ENCODE results near the gene GALNT18.

DNA sequence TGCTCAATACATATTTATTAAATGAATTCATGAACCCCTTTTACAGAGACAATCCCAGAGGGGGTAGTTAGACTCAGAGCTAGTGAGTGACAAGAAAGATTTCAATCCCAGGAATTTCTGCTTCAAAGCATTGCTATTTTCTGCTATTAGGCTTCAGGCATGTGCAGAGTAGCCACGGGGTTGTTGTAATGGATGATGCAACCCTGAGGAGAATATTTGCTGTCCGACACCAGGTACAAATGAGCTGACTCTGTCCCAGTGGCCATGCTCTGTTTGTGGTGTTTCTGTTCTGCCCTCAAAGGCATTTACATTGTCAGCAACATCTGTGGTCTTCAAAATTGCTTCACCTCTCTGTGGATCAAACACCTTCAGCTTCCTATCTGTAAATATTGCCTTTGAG, 371.3 kb downstream of the GALNT18 start:
- TF ChIP-seq, protein P1, sequence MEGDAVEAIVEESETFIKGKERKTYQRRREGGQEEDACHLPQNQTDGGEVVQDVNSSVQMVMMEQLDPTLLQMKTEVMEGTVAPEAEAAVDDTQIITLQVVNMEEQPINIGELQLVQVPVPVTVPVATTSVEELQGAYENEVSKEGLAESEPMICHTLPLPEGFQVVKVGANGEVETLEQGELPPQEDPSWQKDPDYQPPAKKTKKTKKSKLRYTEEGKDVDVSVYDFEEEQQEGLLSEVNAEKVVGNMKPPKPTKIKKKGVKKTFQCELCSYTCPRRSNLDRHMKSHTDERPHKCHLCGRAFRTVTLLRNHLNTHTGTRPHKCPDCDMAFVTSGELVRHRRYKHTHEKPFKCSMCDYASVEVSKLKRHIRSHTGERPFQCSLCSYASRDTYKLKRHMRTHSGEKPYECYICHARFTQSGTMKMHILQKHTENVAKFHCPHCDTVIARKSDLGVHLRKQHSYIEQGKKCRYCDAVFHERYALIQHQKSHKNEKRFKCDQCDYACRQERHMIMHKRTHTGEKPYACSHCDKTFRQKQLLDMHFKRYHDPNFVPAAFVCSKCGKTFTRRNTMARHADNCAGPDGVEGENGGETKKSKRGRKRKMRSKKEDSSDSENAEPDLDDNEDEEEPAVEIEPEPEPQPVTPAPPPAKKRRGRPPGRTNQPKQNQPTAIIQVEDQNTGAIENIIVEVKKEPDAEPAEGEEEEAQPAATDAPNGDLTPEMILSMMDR (IDR thresholded peaks at IDR 0.05): no peak
- TF ChIP-seq POLR2A (IDR thresholded peaks at IDR 0.05) (no peak), POLR2AphosphoS5 (IDR thresholded peaks at IDR 0.05) (no peak)

Data from prostate gland (tissue), 2 donors.